Activated CD4-positive, alpha-beta memory T cell treated with anti-CD3 and anti-CD28 coated beads, Interleukin-2, amount 10 ng/mL, durations not matched to agents 7 days and 5 days (primary cell): Measurements from ENCODE around the gene CEMIP2. TPM values are rescaled to one million over a fixed set of nuclear protein-coding genes. Genes with fewer than 3 reads are reported as not detected.

Source experiments
- CTCF ChIA-PET: fragments of 350-600 bp; sonication (Branson Sonifier 250); formaldehyde crosslinking; loops from one replicate; lab custom pipeline; 2021; ENCODE audit warnings: antibody characterized with exemption, inconsistent platforms; lab: Charles Lee
- POLR2A ChIA-PET: fragments of 350-600 bp; sonication (Branson Sonifier 250); formaldehyde crosslinking; loops from one replicate; lab custom pipeline; 2021; ENCODE audit warnings: antibody characterized with exemption; lab: Charles Lee
- DNase-seq: peaks from one replicate; pipeline ENCODE4 v3.0.0-alpha.2; 2020
- H3K27ac Mint-ChIP-seq: one replicate; pipeline ENCODE4 v1.8.0; 2021; ENCODE audit warnings: mild to moderate bottlenecking, mixed read lengths
- H3K27me3 Mint-ChIP-seq: one replicate; pipeline ENCODE4 v1.8.0; 2021; ENCODE audit warnings: mixed read lengths
- H3K36me3 Mint-ChIP-seq: one replicate; pipeline ENCODE4 v1.8.0; 2021; ENCODE audit warnings: low read depth, mixed read lengths
- H3K4me1 Mint-ChIP-seq: one replicate; pipeline ENCODE4 v1.8.0; 2021; ENCODE audit warnings: mixed read lengths
- H3K4me3 Mint-ChIP-seq: one replicate; pipeline ENCODE4 v1.8.0; 2021; ENCODE audit warnings: mild to moderate bottlenecking, mixed read lengths
- H3K9me3 Mint-ChIP-seq: one replicate; pipeline ENCODE4 v1.8.0; 2021; ENCODE audit warnings: mixed read lengths
- total RNA-seq, 2 experiments: library from RNA; stranded (reverse); gene quantifications; one replicate each; pipeline ENCODE4 v1.2.3, GENCODE V29; 2021

Gene CEMIP2
- total RNA-seq, 2 experiments from 2014 or later = 137 to 140 TPM

DNA sequence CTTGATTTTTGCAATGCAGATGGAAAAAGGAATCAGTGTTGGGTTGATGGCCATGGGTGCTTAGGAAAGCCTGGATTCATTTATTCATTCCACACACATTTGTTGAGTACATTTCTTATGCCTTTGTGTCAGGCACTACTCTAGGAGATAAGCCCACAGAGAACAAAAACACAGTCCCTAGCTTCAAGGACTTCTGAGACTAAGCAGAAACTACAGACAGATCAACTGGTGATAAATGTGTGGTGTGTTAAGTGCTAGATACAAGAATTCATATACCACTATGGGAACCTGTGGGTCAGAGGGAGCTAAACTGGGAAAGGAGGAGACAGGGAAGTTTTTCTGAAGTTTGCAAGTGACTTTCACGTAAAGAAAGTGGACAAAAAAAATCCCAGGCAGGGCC, 119.9 kb downstream of the CEMIP2 start:
- ChIA-PET POLR2A (interaction anchor here (2.5 to 3.2 kb wide), 2 partner anchors 9 to 35 kb away, joined by 22 to 38 read pairs; no protein-coding TSS in a partner anchor), CTCF (interaction anchor here (1.4 to 2.2 kb wide), 3 partner anchors 10 to 158 kb away, joined by 3 to 9 read pairs (median 5); no protein-coding TSS in a partner anchor)
- DNase-seq = no peak
- H3K27me3 Mint-ChIP-seq = peaks cover 26% of the 10 kb centered on the region
- no peak overlapping the region for H3K27ac Mint-ChIP-seq
- H3K36me3 Mint-ChIP-seq = peaks cover 26% of the 10 kb centered on the region
- no peak overlapping the region for H3K4me3 Mint-ChIP-seq
- H3K4me1 Mint-ChIP-seq = peaks cover 64% of the 10 kb centered on the region
- H3K9me3 Mint-ChIP-seq = no peaks in the 10 kb centered on the region

DNA sequence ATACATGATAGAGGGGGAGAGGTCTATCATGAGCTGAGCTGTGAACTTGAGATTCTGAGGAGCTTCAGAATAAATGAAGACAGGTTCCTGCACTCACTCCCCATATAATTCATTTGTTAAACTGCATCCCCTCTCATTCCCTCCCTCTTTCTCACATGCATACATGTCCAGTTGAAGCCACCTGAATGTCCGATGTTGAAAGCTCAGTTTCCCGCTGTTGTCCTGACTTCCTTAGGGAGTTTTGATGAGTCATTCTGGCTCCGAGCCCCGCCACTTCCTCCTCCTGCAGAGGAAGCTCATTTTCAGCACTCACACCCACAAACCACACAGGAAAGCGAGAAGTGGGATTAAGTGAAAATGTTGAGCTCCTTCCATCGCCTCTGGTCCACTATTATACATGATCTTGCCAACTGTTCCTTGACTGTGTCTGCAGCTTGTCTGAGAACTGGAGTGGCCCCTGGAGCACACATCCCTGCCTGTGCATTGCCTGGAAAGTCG, 121.2 kb downstream of the CEMIP2 start:
- Mint-ChIP-seq H3K27me3 (peaks cover 21% of the 10 kb centered on the region), H3K4me1 (peaks cover 59% of the 10 kb centered on the region), H3K36me3 (peaks cover 26% of the 10 kb centered on the region), H3K4me3 (peak overlapping the region; percentile 55), H3K27ac (peak overlapping the region; percentile 37), H3K9me3 (no peaks in the 10 kb centered on the region)
- peak; percentile 39 for DNase-seq
- POLR2A ChIA-PET = interaction anchor here (0.8 to 3.2 kb wide), 9 partner anchors 8 to 122 kb away, joined by 3 to 38 read pairs (median 5); no protein-coding TSS in a partner anchor
- CTCF ChIA-PET = interaction anchor here (0.7 to 2.2 kb wide), 9 partner anchors 8 to 159 kb away, joined by 3 to 9 read pairs (median 5); no protein-coding TSS in a partner anchor

DNA sequence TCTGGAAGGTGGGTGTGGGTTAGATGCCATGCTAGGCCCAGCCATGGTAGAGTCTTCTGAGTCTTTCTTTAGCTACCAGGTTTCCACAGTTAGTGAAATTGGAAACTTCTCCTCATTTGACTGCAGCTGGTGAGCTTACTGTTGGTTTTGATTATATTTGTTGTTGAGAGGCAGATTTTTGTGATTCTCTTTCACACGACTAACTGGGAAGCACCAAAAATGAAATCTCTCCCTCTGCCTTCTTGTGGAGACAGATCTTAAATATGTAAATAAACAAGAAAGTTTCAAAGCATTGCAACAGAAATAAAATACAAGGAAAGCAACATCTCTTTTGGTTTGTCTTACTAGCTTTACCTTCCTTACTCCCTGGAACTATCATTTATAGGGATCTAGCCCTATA, 122.2 kb downstream of the CEMIP2 start:
- Mint-ChIP-seq H3K36me3 (peaks cover 26% of the 10 kb centered on the region), H3K27ac (no peak overlapping the region), H3K9me3 (no peaks in the 10 kb centered on the region), H3K27me3 (peaks cover 19% of the 10 kb centered on the region), H3K4me3 (no peak overlapping the region), H3K4me1 (peaks cover 55% of the 10 kb centered on the region)
- ChIA-PET POLR2A (interaction anchor here (1.5 to 3.2 kb wide), 4 partner anchors 7 to 38 kb away, joined by 4 to 38 read pairs (median 14); no protein-coding TSS in a partner anchor), CTCF (interaction anchor here (1.1 to 2.2 kb wide), 4 partner anchors 7 to 38 kb away, joined by 4 to 9 read pairs (median 6); no protein-coding TSS in a partner anchor)
- no peak for DNase-seq

DNA sequence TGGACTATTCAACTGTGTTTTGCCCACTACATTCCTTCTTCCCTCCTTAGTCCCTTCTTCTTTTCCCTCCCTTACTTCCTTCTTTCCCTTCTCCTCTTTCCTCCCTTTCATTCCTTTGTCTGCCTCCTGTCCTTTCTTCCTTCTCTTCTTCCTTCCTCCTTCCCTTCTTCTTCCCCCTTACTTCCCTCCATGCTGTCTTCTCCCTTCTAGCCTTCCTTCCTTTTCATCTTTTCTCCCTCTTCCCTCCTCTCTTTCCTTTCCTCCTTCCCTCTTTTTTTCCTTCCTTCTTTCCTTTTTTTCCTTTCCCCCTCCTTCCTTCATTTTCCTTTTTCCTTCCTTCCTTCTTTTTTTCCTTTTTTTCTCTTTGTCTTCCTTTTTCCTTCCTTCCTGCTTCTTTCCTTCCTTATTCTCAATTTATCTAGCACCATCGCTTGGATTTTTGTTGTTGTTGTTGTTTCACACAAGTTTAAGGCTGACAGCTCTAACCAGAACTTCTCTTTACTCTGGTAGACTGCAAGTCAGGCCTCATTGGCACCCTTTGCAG, 123.4 kb downstream of the CEMIP2 start:
- ChIA-PET POLR2A (interaction anchor here (0.6 to 0.7 kb wide), 2 partner anchors 27 to 932 kb away, joined by 3 read pairs; no protein-coding TSS in a partner anchor), CTCF (no interaction called here)
- H3K27me3 Mint-ChIP-seq = peaks cover 12% of the 10 kb centered on the region
- H3K36me3 Mint-ChIP-seq = peaks cover 26% of the 10 kb centered on the region
- H3K9me3 Mint-ChIP-seq = no peaks in the 10 kb centered on the region
- H3K4me1 Mint-ChIP-seq = peaks cover 56% of the 10 kb centered on the region
- no peak overlapping the region for H3K4me3 Mint-ChIP-seq
- DNase-seq = no peak
- H3K27ac Mint-ChIP-seq = peak overlapping the region; percentile 29

- Mint-ChIP-seq H3K4me1 (peaks cover 63% of the 10 kb centered on the region), H3K36me3 (peaks cover 23% of the 10 kb centered on the region), H3K27ac (no peak overlapping the region), H3K9me3 (no peaks in the 10 kb centered on the region), H3K4me3 (no peak overlapping the region), H3K27me3 (peaks cover 6% of the 10 kb centered on the region)
- POLR2A ChIA-PET = no interaction called here
- no peak for DNase-seq
- CTCF ChIA-PET = no interaction called here
Observed at GRCh38 chr9:71643330-71643729, 125.0 kb downstream of the CEMIP2 start.

GRCh38 chr9:71642056-71642455, 126.3 kb downstream of the CEMIP2 start:
- ChIA-PET CTCF (interaction anchor here (1.3 to 1.7 kb wide), 3 partner anchors 14 to 43 kb away, joined by 3 to 5 read pairs (median 3); no protein-coding TSS in a partner anchor), POLR2A (interaction anchor here (0.6 kb wide), 1 partner anchor 125 kb away, joined by 4 read pairs; no protein-coding TSS in a partner anchor)
- H3K4me3 Mint-ChIP-seq = no peak overlapping the region
- H3K27me3 Mint-ChIP-seq = peaks cover 6% of the 10 kb centered on the region
- H3K36me3 Mint-ChIP-seq = peaks cover 26% of the 10 kb centered on the region
- no peak overlapping the region for H3K27ac Mint-ChIP-seq
- H3K4me1 Mint-ChIP-seq = peaks cover 61% of the 10 kb centered on the region
- H3K9me3 Mint-ChIP-seq = no peaks in the 10 kb centered on the region
- no peak for DNase-seq

DNA sequence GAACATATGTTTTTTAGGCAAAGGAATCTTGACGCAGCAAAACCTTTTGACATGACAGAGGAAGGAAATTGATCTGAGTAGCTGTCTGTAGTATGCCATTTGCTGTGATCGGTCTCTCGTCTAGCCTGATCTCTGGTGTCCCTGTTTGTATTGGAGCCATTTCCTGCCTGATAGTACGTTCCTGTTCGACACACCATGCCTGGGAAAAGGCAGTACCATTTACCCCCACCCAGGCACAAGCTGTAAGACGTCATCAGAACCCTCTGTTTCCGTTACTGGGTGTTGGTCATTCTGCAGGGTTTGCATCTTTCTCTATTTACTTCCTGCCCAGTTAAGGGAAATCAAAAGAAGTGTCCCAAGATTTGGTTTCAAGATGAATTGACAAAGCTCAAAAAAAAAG, 129.7 kb downstream of the CEMIP2 start:
- Mint-ChIP-seq H3K36me3 (peaks cover 12% of the 10 kb centered on the region), H3K4me3 (peak overlapping the region; percentile 57), H3K27ac (peak overlapping the region; percentile 94), H3K9me3 (no peaks in the 10 kb centered on the region), H3K4me1 (peaks cover 42% of the 10 kb centered on the region), H3K27me3 (no peaks in the 10 kb centered on the region)
- CTCF ChIA-PET = interaction anchor here (1.0 to 2.7 kb wide), 10 partner anchors 9 to 138 kb away, joined by 3 to 21 read pairs (median 6); partner anchors contain the start of gene CEMIP2
- POLR2A ChIA-PET = interaction anchor here (0.8 to 4.1 kb wide), 14 partner anchors 8 to 259 kb away, joined by 3 to 29 read pairs (median 4); partner anchors contain the start of gene CEMIP2
- peak; percentile 59 for DNase-seq

DNA sequence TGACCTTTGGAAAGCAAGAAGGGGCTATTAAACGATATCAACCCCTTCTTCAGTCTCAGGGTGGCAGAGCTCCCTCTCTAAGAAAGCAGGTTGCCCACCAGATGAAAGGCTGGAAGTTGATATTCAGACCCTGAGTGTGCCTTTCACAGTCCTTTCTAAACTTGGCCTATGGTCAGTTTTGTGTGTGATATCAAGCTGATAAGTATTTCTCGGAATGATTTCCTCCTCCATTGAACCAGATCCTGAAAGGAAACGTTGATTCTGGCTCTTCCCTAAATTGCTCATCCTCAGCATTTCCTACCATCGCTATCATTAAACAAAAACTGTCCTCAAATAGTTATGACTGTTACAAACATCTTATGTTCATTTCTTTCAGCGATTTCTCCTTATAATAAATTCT, 130.4 kb downstream of the CEMIP2 start:
- Mint-ChIP-seq H3K27me3 (no peaks in the 10 kb centered on the region), H3K4me3 (peak overlapping the region; percentile 57), H3K36me3 (peaks cover 12% of the 10 kb centered on the region), H3K27ac (peak overlapping the region; percentile 94), H3K4me1 (peaks cover 42% of the 10 kb centered on the region), H3K9me3 (no peaks in the 10 kb centered on the region)
- ChIA-PET POLR2A (interaction anchor here (1.3 to 4.1 kb wide), 7 partner anchors 8 to 259 kb away, joined by 3 to 29 read pairs (median 7); partner anchors contain the start of gene CEMIP2), CTCF (interaction anchor here (0.6 to 2.7 kb wide), 7 partner anchors 9 to 667 kb away, joined by 3 to 21 read pairs (median 6); partner anchors contain the start of gene CEMIP2)
- no peak for DNase-seq

DNA sequence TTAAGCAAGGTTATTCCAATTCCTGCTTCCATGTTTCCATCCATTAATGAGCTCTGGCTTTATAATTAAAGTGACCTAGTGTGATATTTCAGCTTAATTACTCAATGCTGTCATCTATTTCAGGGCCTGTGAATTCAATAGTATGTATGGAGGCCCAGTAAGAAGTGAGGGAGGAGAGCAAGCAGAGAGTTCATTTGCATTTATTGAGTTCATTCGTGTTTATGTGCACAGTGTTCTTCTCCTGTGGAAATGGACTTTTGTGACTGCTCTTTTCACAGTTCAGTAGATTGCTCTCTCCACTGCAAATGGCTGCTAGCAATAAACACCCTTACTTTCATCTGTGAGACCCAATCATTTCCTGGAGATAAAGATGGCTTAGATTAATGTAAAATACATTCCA, 130.9 kb downstream of the CEMIP2 start:
- Mint-ChIP-seq H3K4me1 (peaks cover 42% of the 10 kb centered on the region), H3K36me3 (peaks cover 12% of the 10 kb centered on the region), H3K4me3 (no peak overlapping the region), H3K27me3 (peaks cover 3% of the 10 kb centered on the region), H3K9me3 (peaks cover 2% of the 10 kb centered on the region), H3K27ac (peak overlapping the region; percentile 47)
- CTCF ChIA-PET = interaction anchor here (0.7 to 2.7 kb wide), 4 partner anchors 9 to 276 kb away, joined by 6 to 21 read pairs (median 8); no protein-coding TSS in a partner anchor
- POLR2A ChIA-PET = interaction anchor here (2.5 to 4.1 kb wide), 3 partner anchors 9 to 130 kb away, joined by 7 to 29 read pairs (median 27); partner anchors contain the start of gene CEMIP2
- no peak for DNase-seq

DNA sequence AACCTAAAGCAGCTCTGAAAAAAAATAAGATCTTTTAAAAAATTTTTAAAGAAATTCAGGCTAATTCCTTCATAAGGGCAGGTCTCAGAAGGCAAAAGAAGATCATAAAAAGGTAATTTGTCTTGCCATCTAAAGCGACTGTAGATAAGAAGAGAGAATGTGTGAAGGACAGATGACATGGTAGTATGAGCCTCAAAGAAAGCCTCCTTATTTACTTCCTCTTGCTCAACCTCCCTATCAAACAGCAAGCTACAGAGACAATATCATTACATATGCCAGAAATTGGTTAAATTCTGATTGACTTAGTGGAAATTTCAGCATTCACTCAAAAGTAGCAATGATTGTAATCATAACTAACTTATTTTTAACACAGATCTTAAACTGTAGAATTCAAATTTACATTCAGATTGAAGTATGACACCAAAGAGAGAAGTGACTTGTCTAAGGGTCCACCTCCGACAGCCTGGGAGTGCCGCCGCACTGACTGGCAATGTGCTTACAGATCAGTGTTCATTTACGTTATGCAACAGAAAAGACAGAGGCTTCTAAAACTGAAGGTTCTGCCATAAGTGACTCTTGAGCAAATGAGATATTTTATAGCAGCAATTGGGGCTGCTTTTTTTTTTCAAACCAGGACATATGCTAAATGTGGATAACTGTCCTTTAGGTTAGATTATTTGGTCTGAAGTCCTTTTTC, 132.0 kb downstream of the CEMIP2 start:
- no peak for DNase-seq
- Mint-ChIP-seq H3K9me3 (peaks cover 2% of the 10 kb centered on the region), H3K27ac (no peak overlapping the region), H3K27me3 (peaks cover 7% of the 10 kb centered on the region), H3K36me3 (peaks cover 18% of the 10 kb centered on the region), H3K4me3 (no peak overlapping the region), H3K4me1 (peaks cover 47% of the 10 kb centered on the region)
- ChIA-PET CTCF (interaction anchor here (1.8 kb wide), 1 partner anchor 8 kb away, joined by 6 read pairs; no protein-coding TSS in a partner anchor), POLR2A (interaction anchor here (2.5 kb wide), 1 partner anchor 10 kb away, joined by 7 read pairs; no protein-coding TSS in a partner anchor)

- H3K4me1 Mint-ChIP-seq = peaks cover 55% of the 10 kb centered on the region
- H3K27ac Mint-ChIP-seq = no peak overlapping the region
- POLR2A ChIA-PET = no interaction called here
- H3K36me3 Mint-ChIP-seq = peaks cover 16% of the 10 kb centered on the region
- peaks cover 7% of the 10 kb centered on the region for H3K27me3 Mint-ChIP-seq
- CTCF ChIA-PET = interaction anchor here (1.4 kb wide), 1 partner anchor 51 kb away, joined by 3 read pairs; no protein-coding TSS in a partner anchor
- DNase-seq = no peak
- H3K4me3 Mint-ChIP-seq = no peak overlapping the region
- H3K9me3 Mint-ChIP-seq = peaks cover 2% of the 10 kb centered on the region
Observed at GRCh38 chr9:71634752-71635151, 133.6 kb downstream of the CEMIP2 start.
